Ectodermal cell (in vitro differentiated cells): Measurements from ENCODE around the gene PSMG2.
"Not testable (repeated sequence)": the region's sequence is repeated elsewhere in the genome, so short reads cannot be mapped to it uniquely, and the experiment has no call there.

Source experiments
- H3K27ac ChIP-seq: 2 replicates; pipeline ENCODE4 v1.7.0; 2013; ENCODE audit warnings: mild to moderate bottlenecking, low read depth, low read length; ENCODE audit not compliant: insufficient read depth, poor library complexity, severe bottlenecking
- H3K27me3 ChIP-seq: 2 replicates; pipeline ENCODE4 v1.7.0; 2013; ENCODE audit warnings: mild to moderate bottlenecking, low read length; ENCODE audit not compliant: insufficient read depth, control insufficient read depth, poor library complexity, severe bottlenecking
- H3K36me3 ChIP-seq: one replicate; pipeline ENCODE4 v1.7.0; 2013; ENCODE audit warnings: low read length; ENCODE audit not compliant: control insufficient read depth, insufficient read depth
- H3K4me1 ChIP-seq: one replicate; pipeline ENCODE4 v1.7.0; 2013; ENCODE audit warnings: low read length; ENCODE audit not compliant: control insufficient read depth, insufficient read depth
- H3K4me3 ChIP-seq: 2 replicates; pipeline ENCODE4 v1.7.0; 2013; ENCODE audit warnings: low read depth, low read length, control low read depth; ENCODE audit not compliant: insufficient read depth
- H3K9me3 ChIP-seq: 2 replicates; pipeline ENCODE4 v1.7.0; 2013; ENCODE audit warnings: mild to moderate bottlenecking, low read length, moderate library complexity; ENCODE audit not compliant: control insufficient read depth
- WGBS, 2 experiments: methylation state at CpG; one replicate each; pipeline ENCODE4 v1.1.7; 2013; ENCODE audit warnings: missing lambda C conversion rate in 2 of 2; 5-methylcytosine and 5-hydroxymethylcytosine counted together

The PSMG2 gene

DNA sequence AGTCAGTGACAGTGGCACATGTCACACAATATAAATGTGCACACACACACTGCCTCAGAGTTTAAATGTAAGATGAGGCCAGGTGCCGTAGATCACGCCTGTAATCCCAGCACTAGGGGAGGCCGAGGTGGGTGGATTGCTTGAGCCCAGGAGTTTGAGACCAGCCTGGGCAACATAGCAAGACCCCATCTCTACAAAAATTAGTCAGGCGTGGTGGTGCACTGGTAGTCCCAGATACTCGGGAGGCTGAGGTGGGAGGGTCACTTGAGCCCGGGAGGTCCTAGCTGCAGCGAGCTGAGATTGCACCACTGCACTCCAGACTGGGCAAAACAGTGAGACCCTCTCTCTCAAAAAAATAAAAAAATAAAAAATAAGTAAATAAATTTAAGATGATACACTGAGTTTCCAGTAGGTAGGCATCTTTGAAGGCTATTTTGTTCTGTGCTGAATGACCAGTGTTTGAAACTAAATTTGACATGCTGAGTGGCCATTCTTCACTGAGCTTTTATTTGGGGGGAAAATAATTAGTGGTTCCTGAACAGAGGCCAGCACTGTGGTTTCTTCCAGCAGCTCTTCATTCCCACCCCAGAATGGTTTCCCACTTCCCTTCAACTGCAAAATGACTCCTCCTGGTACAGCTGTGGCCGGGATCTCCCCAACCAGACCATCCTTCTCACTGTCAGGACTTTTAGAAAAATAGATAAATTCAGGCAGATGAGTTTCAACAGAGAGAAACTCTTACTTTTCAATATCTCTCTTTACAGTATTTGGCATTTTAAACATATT is 44.9 kb downstream of the PSMG2 start:
- Histone ChIP-seq H3K4me1 (no peaks in the 10 kb centered on the region), H3K4me3 (no peak overlapping the region), H3K9me3 (no peaks in the 10 kb centered on the region), H3K36me3 (no peaks in the 10 kb centered on the region), H3K27ac (no peak overlapping the region), H3K27me3 (no peaks in the 10 kb centered on the region)
- WGBS, 2 experiments: 91% methylated on average over 8 of the region's 8 CpGs

DNA sequence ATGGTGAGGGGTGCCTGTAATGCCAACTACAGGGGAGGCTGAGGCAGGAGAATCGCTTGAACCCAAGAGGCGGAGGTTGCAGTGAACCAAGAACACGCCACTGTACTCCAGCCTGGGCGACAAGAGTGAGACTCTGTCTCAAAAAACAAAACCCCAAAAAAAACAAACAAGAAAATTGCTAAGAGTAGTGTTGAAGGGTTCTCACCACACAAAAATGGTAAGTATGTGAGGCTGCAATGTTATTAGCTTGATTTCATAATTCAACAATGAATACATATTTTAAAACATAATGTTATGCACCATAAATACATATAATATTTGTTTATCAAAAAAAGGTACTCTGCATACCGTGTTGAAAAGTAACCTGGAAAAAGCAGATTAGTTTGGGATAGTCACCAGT is 45.8 kb downstream of the PSMG2 start:
- 88 to 92% methylated on average over 5 of the region's 5 CpGs for WGBS, 2 experiments
- Histone ChIP-seq H3K36me3 (no peaks in the 10 kb centered on the region), H3K4me1 (no peaks in the 10 kb centered on the region), H3K4me3 (no peak overlapping the region), H3K9me3 (no peaks in the 10 kb centered on the region), H3K27ac (no peak overlapping the region), H3K27me3 (no peaks in the 10 kb centered on the region)

DNA sequence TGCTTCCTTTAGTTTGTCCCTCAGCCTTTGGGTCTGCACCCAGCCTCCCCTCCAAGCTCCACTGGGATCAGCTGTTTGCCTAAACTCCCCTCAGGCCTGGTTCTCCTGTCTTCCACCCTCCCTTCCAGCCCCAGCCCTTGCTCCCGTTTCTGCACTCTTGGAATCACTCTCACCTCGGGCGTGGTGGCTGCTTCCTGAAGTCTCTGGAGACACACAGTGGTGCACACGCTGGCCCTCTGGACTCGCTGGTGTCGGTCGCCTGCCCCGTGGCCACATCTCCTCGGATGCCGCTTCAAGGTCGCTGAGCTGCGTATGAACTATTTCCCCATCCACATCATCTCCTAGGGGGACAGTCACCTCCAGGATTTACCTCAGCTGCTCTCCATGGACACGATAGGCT is 46.3 kb downstream of the PSMG2 start:
- Histone ChIP-seq H3K36me3 (no peaks in the 10 kb centered on the region), H3K4me3 (no peak overlapping the region), H3K27ac (no peak overlapping the region), H3K4me1 (no peaks in the 10 kb centered on the region), H3K9me3 (no peaks in the 10 kb centered on the region), H3K27me3 (no peaks in the 10 kb centered on the region)
- WGBS, 2 experiments: 91 to 92% methylated on average over 12 to 13 of the region's 13 CpGs

DNA sequence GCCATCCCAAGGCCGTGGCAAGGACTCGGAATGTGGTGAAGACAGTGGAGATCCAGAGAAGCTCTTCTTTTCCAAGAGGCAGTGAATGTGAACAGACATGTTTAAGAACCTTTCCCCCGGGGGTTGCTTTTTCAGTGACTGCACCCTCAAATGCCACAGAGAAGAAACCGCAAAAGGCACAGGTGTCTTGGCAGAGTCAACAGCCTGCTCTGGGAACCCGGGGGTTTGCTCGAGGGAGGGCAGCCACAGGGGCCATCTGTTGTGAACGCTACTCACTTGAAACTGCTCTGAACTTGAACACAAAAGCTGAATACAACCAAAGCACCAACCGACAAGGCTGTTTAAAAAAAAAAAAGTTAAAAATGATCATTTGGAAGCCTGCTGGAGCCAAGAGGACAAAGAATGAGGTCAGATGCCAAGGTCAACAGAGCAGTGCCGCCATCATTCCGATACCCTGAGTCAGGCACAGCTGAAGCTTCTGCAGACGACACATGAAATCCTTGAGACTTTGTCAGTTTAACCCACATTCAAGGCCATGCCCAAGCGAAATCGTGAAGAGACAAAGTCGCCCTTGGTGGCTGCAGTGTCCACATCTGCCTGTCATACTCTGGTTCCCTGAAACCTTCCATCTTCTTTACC is 47.4 kb downstream of the PSMG2 start:
- H3K27ac ChIP-seq: no peak overlapping the region
- H3K36me3 ChIP-seq: no peaks in the 10 kb centered on the region
- no peaks in the 10 kb centered on the region for H3K27me3 ChIP-seq
- WGBS, 2 experiments: 93% methylated on average over 14 of the region's 14 CpGs
- no peak overlapping the region for H3K4me3 ChIP-seq
- no peaks in the 10 kb centered on the region for H3K4me1 ChIP-seq
- no peaks in the 10 kb centered on the region for H3K9me3 ChIP-seq

DNA sequence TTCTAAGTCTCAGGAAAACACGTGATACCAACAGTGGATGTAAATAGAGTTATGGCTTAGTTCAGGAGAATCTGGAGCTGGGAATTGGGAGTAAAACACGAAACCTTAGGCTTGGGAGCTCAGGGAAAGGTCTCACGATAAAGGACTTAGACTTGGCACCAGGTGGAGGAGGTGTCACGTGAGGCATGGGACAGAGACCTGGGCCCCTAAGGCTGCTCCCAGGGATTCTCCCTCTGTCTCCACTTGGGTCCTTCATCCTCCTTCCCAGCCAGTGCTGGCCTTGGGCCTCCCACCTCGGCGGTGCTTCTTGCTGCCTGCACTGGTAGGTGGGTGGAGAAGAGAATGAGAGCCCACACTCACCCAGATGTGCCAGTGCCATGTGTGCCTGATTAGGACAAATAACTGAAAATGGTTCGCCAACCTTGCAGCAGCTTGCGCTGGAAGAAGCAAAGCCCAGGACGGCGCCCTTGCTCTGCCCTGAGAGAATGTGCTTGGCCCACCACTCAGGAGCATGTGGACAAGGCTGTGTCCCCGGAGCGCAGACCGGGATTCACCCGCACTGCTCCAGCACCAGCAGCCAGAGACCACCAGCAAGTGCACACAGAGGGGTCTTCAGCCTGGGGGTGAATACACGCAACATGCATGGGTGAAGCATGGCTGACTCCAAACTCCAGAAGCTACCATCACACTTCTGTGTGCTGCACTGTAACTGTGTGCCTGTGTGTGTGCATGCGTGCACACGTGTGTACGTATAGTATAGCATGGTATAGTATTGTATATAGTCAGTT is 48.1 kb downstream of the PSMG2 start:
- H3K4me3 ChIP-seq: no peak overlapping the region
- no peaks in the 10 kb centered on the region for H3K4me1 ChIP-seq
- no peaks in the 10 kb centered on the region for H3K27me3 ChIP-seq
- WGBS, 2 experiments: 95 to 97% methylated on average over 18 of the region's 18 CpGs
- H3K27ac ChIP-seq: no peak overlapping the region
- H3K9me3 ChIP-seq: no peaks in the 10 kb centered on the region
- no peaks in the 10 kb centered on the region for H3K36me3 ChIP-seq

DNA sequence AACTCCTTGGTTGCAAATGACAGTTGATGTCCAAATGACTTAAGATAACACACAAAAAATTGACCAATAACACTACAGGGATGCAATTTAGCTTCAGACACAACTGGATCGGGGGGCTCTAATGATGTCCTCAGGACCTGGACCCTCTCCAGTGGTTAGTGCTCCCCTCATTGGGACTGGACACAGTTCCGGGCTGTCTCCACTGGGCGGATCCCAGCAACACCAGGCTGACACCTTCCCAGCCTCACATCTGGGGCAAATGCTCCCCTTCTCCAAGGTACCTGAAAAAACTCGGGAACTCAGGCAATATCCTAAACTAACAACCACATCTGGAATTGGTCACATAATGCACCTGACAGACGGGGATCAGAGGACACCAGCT is 48.7 kb downstream of the PSMG2 start:
- WGBS, 2 experiments: 91 to 94% methylated on average over 5 of the region's 5 CpGs
- no peaks in the 10 kb centered on the region for H3K4me1 ChIP-seq
- no peak overlapping the region for H3K27ac ChIP-seq
- H3K36me3 ChIP-seq: no peaks in the 10 kb centered on the region
- no peaks in the 10 kb centered on the region for H3K9me3 ChIP-seq
- no peaks in the 10 kb centered on the region for H3K27me3 ChIP-seq
- H3K4me3 ChIP-seq: no peak overlapping the region

DNA sequence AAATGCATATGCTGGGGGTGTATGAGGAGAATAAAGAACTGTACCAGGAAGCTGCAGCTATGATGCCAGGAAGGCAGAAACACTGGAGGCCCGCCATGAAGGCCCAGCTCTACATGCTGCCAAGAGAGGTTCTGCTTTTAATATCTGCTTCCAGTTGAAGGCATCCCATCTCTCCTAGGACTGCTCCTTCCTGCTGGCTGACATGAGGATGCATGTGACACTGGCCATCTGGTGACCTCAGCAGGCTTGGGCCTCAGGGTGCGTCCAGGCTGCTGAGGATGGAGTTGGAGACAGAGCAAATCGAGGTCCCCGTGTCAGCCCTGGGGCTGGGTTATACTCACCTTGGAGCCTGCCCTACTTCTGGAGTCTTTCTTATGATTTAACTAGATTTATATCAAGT is 49.0 kb downstream of the PSMG2 start:
- Histone ChIP-seq H3K4me1 (no peaks in the 10 kb centered on the region), H3K27ac (no peak overlapping the region), H3K9me3 (no peaks in the 10 kb centered on the region), H3K4me3 (no peak overlapping the region), H3K27me3 (no peaks in the 10 kb centered on the region), H3K36me3 (no peaks in the 10 kb centered on the region)
- 91 to 97% methylated on average over 4 of the region's 4 CpGs for WGBS, 2 experiments

DNA sequence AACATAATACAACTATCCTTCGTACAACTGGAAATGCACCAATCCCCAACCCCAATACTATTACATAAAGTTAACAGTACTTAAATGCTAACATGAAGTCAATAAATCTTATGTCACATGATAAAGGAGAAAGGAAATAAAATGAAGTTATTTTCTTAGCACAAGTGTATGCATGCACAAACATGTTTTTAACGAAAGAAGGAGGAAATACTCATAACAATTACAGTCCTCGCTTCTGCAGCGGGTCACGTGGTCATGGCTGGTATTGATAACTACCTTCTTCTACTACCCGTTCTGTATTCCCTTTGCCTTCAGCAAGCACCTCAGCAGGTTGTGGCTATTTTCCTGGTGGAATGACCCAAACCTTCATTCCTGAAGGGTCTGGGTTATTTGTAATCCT is 51.7 kb downstream of the PSMG2 start:
- WGBS, 2 experiments: 94 to 95% methylated on average over 6 of the region's 6 CpGs
- Histone ChIP-seq H3K27ac (no peak overlapping the region), H3K9me3 (no peaks in the 10 kb centered on the region), H3K4me3 (no peak overlapping the region), H3K4me1 (no peaks in the 10 kb centered on the region), H3K36me3 (no peaks in the 10 kb centered on the region), H3K27me3 (no peaks in the 10 kb centered on the region)

DNA sequence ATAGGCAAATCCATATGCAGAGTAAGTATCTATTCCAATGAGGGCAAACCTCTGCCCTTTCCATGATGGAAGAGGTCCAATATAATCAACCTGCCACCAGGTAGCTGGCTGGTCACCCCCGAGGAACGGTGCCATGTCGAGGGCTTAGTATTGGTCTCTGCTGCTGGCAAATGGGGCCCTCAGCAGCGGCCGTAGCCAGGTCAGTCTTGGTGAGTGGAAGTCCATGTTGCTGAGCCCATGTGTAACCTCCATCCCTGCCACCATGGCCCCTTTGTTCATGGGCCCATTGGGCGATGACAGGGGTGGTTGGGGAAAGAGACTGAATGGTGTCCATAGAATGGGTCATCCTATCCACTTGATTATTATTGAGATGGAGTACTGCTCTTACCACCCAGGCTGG is 52.8 kb downstream of the PSMG2 start:
- H3K4me3 ChIP-seq, H3K27me3 ChIP-seq, H3K36me3 ChIP-seq, H3K9me3 ChIP-seq, H3K27ac ChIP-seq, H3K4me1 ChIP-seq: not testable (repeated sequence)
- whole genome bisulfite sequencing, 2 experiments: 93 to 96% methylated on average over 6 of the region's 6 CpGs

DNA sequence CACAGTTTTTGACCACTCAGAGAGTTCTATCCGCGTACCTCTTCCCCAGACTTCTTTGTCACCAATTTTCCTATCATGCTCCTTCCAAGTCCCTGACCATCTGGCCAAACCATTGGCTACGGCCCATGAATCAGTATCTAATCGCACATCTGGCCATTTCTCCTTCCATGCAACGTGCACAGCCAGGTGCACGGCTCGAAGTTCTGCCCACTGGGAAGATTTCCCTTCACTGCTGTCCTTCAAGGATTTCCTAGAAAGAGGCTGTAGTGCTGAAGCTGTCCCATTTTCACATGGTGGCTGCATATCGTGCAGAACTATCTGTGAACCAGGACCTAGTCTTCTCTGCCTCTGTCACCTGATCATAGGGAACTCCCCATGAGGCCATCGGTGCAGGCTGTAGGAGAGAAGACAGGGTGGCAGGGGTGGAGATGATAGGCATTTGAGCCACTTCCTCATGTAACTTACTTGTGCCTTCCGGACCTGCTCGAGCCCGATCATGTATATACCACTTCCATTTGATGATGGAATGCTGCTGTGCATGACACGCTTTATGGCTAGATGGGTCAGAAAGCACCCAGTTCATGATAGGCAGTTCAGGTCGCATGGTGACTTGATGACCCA is 53.9 kb downstream of the PSMG2 start:
- H3K27ac ChIP-seq, H3K27me3 ChIP-seq, H3K9me3 ChIP-seq, H3K36me3 ChIP-seq, H3K4me3 ChIP-seq, H3K4me1 ChIP-seq: not testable (repeated sequence)
- WGBS, 2 experiments: 95 to 96% methylated on average over 14 of the region's 14 CpGs
